Right hindlimb (tissue), 1 donor: Measurements from ENCODE around the gene KSR1.

Experiments
- DNase-seq: peaks from one replicate; pipeline ENCODE4 v3.0.0-alpha.2; 2018

KSR1 gene

DNA sequence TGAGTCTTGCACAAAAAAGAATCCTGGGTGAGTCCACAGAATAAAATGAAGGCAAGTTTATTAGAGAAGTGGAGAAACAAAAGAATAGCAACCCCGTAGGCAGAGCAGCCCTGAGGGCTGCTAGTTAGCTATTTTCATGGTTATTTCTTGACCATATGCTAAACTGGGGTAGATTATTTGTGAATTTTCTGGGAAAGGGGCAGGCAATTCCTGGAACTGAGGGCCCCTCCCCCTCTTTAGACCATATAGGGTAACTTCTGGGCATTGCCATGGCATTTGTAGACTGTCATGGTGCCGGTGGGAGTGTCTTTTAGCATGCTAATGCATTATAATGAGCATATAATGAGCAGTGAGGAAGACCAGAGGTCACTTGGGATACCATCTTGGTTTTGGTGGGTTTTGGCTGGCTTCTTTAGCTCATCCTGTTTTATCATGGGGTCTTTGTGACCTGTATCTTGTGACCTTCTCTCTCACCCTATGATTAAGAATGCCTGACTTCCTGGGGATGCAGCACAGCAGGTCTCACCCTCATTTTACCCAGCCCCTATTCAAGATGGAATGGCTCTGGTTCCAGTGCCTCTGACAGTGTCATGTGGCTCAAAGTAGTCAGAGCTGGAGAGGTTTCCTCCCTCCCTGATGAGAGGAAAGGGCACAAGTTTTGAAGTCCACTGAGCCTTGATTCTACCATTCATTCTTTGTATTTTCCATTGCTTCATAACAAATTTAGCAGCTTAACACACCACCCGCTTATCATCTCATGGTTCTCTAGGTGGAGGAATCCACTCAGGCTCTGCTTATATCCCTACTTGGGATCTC is 119.1 kb downstream of the KSR1 start:
- no peak for DNase-seq

GRCh38 chr17:27575912-27576252 is 119.6 kb downstream of the KSR1 start:
- no peak for DNase-seq

DNA sequence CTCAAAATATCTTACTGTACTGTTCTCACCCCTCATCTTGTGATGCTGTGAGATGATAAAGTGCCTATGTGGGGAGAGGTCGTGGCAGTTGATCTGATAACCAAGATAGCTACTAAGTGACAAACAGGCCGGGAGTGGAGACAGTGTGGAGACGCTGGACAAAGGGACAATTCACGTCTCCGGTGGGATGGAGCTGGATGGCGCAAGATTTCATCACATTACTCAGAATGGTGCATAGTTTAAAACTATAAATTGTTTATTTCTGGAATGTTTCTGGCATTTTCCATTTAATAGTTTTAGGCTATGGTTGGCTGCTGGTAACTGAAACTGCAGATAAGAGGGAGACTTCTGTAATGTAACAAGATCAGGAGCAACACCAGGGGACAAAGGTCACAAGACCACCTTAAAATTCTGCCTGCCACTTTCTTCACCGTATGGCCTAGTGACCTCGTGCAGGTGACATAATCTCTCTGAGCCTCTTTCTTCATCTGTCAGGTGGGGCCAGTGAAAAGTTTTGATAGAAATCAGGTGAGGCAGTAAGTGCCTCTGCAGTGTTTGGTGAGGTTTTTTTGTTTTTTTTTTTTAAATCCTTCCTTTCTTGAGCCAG is 120.3 kb downstream of the KSR1 start:
- no peak for DNase-seq

DNA sequence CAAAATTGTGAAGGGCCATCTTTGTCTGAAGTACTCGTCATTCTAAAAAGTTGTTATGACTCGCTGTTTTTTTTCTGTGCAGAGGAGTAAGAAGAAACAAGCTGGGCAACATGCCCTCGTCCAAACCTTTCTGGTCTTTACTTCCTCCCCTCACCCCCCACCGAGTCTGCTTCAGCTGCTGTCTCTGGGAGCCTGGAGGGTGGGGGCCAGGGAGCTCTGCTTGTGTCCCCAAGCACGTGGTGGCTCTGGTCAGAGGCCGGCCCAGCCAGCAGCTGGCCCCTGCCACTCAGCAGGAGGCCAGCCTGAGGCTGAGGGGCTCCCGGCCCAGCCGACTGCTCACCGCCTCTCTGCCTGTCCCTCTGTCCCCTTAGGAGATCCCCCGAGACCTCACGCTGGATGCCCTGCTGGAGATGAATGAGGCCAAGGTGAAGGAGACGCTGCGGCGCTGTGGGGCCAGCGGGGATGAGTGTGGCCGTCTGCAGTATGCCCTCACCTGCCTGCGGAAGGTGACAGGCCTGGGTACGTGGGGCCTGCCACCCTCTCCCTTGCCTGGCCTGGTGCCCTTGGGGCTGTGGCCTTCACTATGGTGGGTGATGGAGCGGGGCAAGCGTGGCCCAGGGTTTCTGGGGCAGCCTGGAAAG is 121.0 kb downstream of the KSR1 start:
- DNase-seq: peak; percentile 83

DNA sequence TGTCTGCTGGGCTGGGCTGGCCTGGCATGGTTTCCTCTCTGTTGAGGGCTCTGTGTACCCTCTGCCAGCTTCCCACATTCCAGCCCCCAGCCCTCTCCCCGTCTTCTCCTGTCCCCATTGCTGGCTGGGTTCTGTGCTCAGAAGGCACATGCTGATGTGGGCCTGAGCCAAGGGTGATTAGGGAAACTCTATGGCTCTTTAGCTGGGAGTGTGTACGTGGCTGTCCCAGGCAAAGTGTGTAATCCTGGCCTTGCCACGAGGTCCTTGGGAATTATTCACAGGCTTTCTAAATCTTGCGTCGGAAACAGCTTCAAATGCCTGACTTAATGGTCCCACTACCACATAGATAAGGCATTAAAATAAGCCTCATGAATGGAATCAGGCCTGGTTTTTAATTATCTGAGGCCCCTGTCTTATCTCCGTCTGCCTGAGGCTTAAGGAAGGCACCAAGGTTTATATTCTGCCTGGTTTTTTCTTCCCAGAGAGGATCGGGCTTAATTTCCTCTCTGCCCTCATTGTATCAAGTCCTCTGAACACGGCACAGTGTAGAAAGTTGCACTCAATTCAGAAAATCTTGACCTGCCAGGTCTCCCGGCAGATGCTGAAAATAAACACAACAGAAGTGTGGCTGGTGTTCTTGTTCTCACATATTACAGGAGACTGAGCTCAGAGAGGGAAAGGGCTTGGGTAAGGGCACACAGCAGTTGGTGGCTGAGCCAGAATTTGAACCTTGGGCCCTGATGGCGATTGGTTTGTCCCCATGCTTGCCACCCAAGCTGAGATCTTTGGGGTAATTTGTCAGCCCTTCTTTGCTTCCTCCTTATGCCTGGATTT is 121.9 kb downstream of the KSR1 start:
- peak; percentile 69 for DNase-seq

- DNase-seq: no peak
Observed at GRCh38 chr17:27578718-27579085, 122.5 kb downstream of the KSR1 start.

GRCh38 chr17:27579304-27579703 is 123.1 kb downstream of the KSR1 start:
- no peak for DNase-seq

DNA sequence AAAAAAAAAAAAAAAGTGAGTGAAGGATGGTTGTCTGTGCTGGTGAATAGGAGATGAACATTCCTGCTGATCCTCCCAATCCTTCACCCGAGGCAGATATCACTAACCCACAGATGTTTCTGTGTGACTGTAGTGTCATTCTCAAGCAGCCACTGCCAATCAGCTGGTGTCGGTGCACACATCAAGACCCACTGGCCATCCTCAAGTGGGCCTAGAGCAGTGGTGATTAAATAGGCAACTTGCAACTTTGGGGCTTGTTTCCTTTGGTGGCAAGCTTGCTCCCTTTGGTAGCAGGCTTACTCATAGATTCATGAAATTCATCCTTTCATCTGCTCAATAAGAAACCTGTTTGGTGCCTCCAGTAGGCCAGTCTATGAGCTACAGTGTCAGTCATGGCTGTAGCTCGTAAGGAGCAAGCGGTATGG is 123.7 kb downstream of the KSR1 start:
- DNase-seq: no peak

DNA sequence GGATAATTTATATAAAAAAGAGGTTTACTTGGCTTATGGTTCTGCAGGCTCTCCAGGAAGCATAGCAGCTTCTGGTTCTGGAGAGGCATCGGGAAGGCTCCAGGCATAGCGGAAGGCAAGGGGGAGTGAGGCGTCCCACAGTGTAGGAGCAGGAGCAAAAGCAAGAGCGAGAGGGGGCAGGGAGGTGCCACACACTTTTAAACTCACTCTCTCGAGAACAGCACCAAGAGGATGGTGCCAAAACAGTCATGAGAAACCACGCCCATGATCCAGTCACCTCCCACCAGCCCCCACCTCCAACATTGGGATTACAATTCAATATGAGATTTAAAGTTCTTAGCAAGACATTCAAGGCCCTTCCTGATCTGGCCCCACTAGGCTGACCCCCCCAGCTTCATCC is 124.8 kb downstream of the KSR1 start:
- DNase-seq: no peak

- DNase-seq: no peak
Observed at GRCh38 chr17:27582696-27583095, 126.4 kb downstream of the KSR1 start.

- DNase-seq: no peak
Observed at GRCh38 chr17:27585153-27585681, 129.0 kb downstream of the KSR1 start.

DNA sequence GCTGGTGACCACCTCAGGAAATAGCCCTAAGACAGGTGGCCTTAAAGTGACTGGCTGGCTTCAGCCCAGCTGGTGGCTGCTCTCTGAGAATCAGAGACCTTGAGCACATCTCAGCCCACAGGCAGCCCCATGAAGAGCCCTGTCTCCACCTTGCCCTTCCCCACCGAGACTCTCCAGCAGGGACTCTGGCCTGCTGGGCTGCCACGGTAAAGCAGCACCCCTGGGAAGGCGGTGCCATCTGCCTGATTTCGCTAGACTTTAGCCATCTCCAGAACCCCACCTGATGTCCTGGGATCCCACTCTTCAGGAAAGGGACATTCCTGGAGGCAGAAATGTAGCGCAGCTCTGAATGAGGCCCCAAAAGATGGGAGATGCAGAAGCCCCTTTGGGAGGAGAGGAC is 129.5 kb downstream of the KSR1 start:
- DNase-seq: no peak

DNA sequence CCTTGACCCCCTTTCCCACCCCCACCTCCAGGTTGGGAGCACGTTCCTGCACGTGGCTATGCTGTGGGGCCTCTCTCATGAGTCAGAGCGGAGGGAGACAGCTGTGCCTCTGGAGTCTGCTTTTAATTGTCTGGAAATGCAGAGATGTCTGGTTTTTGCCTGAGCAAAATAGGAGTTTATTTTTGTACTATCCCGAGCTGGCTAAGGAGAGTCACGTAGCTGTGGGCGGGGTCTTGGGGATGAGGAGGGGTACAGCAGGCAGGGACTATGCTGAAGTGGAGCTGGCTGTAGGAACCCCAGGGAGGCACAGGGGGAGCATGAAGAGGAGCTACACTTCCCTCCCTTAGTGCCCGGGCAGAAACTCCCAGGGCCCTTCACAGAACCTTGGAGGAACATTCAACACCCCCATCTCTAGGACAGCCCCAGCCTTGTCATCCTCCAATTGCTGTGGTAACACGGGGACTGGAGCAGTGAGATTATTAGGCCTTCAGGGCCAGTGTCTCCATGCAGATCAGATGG is 130.0 kb downstream of the KSR1 start:
- DNase-seq: no peak

DNA sequence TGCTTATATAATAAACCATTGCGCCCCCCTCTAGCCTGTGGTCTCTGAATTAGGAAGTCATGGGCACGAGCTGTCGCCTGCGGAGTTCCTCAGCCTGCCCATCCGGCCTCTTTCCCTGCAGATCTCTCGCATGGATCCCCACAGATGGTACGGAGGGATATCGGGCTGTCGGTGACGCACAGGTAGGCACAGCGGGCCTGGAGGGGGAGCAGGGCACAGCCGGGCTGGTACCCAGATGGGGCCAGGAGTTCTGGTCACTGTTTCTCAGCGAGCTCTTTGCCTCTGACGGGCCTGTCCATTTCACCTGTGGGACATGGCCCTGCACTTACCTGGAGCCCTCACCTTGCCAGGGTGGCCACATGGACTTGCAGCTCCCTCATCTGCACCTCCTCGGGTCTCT is 132.1 kb downstream of the KSR1 start:
- no peak for DNase-seq

DNA sequence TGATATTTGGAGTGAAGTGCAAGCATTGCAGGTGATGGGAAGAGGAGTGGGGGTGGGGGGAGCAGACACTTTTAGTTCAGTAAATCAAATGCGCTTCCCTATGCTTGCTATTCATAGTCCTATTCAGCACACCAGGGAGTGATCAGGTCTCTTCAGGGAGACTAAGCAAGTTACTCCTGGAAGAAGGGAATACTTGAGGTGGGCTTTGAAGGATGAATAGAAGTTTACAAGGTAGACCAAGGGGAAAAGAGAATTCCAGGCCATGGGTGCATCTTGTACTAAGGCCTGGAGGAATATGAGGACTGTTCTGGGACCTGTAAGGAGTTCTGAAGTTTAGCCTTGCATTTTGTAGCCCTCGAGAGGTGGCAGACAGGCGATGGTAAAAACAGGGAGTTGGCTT is 134.6 kb downstream of the KSR1 start:
- no peak for DNase-seq

DNA sequence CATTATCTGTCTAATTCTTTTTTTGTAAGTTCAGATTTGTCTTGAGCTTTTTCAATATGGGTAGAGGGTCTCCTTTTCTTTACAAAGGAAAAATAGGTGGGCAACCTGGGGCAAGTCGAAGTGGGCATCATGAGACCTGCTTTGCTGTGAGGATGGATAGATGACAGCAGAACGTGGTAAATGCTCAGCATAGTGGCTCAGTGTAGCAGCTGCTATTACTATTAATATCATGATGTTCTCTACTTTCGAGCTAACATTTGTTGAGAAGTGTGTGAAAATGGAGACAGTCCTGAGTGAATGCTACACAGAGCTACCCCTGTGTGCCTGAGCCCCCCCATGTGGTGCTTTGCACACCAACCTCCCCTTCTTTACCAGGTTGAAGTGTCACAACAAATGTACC is 135.7 kb downstream of the KSR1 start:
- no peak for DNase-seq

- no peak for DNase-seq
Observed at GRCh38 chr17:27593232-27593856, 137.1 kb downstream of the KSR1 start.

DNA sequence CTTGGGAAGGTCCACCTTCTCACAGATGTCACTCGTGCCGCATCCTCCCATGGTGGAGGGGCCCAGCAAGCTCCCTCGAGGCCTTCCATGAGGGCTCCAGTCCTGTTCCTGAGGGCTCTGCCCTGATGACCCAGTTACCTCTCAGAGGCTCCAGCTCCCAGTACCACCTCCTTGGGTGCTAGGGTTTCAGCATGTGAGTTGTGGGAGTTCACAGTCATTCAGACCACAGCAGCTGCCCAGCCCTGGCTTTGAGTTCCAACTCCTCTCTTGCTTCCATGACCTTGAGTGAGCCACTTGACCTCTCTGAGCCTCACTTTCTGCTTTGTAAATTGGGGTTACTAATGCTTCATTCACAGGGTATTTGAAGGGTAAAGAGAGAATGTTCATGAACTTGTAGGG is 137.6 kb downstream of the KSR1 start:
- DNase-seq: no peak

GRCh38 chr17:27595208-27595607 is 139.0 kb downstream of the KSR1 start:
- no peak for DNase-seq

DNA sequence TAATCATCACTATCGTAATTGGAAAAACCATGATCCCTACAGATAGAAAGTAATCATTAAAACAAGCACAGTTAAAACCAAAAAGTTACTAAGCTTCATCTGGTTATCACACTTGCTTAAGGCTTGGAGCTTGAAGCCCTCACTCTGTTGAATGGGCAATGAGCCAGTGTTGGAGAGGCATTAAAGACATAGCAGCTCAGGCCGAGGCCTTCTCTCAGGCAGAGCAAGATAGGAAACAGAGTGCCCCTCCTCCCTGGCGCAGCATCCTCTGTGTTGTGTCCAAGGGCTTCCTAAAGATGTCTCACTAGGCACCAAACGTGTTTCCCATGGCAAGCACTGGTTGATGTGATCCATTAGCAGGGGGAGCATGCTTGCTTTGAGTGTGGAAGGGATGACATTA is 139.8 kb downstream of the KSR1 start:
- no peak for DNase-seq

DNA sequence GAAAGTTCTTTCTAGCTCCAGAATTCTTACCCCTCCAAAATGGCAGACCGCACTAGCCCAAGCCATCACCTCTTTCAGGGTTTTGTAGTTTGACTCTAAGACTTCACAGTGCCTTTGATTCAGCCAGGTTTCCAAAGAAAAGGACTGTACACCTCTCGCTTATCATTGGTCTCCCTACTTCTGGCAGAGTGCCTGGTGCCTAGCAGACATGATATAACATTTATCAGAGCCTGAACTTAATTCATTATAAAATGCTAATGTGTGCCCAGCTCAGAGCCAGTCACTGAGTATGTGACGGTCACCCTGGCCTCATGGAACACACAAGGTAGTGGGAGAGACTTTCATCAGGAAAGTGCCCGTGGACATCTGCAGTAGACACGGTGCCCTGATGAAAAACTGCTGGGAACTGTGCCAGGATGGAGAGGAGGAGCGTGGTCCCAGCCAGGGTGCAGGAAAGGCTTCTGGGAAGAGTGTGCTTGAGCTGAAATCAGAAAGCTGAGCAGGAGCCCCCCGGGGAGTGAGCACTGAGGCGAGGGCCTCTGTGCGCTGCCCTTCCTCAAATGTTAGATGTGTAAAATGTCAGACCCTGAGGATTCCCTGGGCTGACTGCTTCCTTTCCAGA is 140.4 kb downstream of the KSR1 start:
- DNase-seq: no peak

DNA sequence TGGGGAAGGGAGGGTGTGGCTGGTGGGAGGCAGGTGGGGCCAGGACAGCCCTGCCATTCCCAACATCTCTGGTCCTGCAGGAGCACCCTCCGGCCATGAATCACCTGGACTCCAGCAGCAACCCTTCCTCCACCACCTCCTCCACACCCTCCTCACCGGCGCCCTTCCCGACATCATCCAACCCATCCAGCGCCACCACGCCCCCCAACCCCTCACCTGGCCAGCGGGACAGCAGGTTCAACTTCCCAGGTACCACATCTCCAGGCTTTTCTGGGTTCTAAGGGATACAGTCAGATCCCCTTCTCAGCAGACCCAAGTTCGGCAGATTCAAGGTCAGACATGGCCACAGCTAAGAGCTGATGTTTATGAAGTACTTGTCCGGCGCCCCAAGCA is 140.9 kb downstream of the KSR1 start:
- no peak for DNase-seq
